ENCODE results near the gene ADCY3.
A peak's percentile ranks its signal among the peaks of the same experiment; 100 is the strongest.

ADCY3 gene

DNA sequence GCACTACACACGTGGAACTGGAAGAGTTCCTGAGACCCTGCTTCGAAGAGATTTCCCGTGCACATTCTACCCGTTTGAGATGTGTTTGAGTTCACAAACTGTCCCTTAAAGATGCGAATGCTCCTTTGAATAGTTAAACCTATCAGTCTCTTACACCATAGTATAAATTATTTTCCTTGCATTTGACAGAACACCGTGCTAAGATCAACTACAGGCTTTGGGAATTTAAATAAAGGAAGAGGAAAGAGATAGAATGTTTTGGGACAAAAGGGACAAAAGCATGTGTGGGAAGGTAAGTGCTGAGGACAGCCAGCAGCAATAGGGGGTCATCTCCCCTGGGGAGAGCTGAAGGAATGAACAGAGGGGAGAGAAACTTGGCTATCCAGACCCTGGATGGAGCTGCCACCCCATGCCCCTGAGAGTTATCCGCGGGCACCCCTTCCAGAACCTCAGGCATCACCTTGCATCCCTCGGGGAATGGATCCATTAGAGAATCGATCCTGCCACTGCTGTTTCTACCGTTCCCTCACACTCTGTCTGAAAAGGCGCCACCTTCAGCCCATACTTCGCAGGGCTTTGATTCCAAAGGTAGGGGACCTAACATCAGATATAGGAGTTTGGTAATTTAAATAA, 888 bp upstream of the ADCY3 start:
- TF ChIP-seq, protein P1, sequence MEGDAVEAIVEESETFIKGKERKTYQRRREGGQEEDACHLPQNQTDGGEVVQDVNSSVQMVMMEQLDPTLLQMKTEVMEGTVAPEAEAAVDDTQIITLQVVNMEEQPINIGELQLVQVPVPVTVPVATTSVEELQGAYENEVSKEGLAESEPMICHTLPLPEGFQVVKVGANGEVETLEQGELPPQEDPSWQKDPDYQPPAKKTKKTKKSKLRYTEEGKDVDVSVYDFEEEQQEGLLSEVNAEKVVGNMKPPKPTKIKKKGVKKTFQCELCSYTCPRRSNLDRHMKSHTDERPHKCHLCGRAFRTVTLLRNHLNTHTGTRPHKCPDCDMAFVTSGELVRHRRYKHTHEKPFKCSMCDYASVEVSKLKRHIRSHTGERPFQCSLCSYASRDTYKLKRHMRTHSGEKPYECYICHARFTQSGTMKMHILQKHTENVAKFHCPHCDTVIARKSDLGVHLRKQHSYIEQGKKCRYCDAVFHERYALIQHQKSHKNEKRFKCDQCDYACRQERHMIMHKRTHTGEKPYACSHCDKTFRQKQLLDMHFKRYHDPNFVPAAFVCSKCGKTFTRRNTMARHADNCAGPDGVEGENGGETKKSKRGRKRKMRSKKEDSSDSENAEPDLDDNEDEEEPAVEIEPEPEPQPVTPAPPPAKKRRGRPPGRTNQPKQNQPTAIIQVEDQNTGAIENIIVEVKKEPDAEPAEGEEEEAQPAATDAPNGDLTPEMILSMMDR (IDR thresholded peaks at IDR 0.05; ENCODE audit: low read depth, low read length) = no peak
- peak overlapping the region; percentile 62 for H3K4me3 ChIP-seq (ENCODE audit: low read depth, low read length)

DNA sequence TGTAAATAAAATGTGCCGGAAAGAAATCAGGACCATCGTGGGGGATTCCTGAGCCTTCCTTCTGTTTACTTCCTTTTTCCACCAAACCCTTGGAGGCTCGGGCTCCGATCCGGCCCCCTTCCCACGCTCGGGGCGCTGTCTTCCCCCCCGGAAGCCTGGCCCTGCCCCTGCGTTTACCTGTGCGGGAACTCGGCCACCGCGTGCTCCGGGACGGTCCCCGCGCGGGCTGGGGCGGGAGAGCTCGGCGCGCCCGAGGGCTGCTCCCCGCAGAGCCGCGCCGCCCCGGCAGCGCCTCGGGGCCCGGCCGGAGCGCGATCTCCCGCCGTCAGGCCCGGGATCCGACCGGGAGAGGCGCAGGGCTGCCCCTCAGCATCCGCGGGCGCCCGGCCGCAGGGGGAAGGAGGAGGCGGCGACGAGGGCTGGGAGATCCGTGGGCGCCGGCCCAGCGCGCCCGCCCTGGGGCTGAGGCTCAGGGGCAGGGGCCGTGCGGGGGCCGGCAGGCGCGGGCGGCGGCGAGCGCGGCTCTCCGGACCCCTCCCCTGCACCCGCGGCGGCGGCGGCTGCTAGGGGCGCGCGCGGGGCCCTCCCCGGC, 435 bp downstream of the ADCY3 start:
- peak overlapping the region; percentile 67 for H3K4me3 ChIP-seq (ENCODE audit: low read depth, low read length)
- TF ChIP-seq, protein P1 (IDR thresholded peaks at IDR 0.05; ENCODE audit: low read depth, low read length) = no peak

DNA sequence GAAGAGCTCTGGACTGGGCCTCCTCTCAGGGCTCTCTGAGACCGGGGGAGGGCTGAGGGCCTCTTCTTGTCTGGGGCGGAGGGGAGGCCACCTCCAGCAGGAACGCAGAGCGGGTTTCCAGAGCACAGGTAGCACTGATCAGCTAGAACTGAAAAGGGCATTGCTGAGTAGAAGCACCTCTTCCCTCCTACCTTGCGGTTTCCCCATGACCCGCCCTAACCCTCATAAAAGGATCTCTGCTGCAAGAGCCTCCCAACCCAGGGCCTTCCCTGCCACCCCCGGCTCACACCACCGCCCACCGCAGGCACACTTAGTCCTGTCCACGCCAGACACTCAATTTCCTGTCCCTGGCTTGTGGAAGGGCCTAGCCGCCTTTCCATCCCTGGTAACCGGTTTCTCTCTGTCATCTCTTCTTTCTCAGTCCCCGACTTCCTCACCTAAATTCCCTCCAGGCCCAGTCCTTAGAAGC, 966 bp downstream of the ADCY3 start:
- TF ChIP-seq, protein P1 (IDR thresholded peaks at IDR 0.05; ENCODE audit: low read depth, low read length) = no peak
- H3K4me3 ChIP-seq (ENCODE audit: low read depth, low read length) = peak overlapping the region; percentile 67

DNA sequence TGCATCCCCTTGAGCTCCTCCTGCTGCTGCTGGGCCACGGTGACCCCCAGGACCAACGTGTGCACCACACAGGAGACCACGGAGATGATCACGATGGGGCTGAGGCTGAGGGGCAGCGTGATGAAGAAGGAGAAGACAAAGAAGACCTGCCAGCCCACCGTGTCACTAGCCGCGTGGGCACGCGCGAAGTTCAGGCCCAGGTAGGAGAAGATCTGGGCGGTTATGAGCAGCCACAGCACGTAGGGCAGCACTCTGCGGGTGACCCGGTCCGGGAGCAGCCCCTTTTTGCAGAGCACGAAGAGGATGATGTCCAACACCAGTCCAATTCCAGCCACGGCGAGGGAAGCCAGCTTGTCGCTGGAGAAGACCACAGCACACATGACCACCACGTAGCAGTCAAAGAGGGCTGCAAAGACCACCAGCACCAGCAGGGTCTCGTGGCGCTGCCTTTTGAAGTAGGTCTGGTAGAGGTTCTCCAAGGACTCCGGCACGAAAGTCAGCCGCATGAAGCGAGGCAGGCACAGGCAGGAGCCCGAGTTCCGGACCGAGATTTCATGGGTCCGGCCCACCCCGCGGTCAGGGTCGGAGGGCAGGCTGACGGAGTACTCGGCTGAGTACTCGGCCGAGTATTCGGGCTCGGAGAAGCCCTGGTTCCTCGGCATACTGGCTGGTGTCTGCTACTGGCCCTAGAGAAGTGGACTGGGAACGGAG, 1.6 kb downstream of the ADCY3 start:
- peak overlapping the region; percentile 67 for H3K4me3 ChIP-seq (ENCODE audit: low read depth, low read length)
- TF ChIP-seq, protein P1 (IDR thresholded peaks at IDR 0.05; ENCODE audit: low read depth, low read length) = no peak

DNA sequence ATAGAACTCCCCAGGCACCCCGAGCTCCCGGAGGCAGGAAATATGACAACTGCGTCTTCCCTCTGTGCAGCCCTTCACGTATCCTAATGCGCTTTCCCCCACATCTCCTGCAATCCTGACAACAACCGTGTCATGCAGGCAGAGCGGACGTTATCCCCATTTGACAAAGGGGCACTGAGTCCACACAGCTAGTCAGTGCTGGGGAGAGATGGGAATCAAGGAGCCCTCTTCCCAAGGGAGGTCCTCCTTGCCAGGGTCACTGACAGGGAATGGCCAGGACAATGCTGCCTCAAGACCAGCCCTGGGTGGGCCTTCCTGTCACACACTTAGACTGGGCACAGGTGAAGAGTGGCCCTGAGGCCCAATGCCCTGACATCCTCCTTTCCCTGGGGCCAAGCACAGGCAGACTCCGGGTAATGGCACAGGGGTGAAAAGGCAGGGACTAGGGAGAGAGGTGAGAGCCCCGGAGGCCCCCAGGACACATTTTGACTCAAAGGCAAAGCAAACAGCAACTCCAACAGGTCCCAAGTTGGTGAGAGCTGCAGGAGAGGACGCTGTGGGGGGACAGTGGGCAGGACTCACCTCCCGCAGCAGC, 2.2 kb downstream of the ADCY3 start:
- H3K4me3 ChIP-seq (ENCODE audit: low read depth, low read length) = no peak overlapping the region
- TF ChIP-seq, protein P1 (IDR thresholded peaks at IDR 0.05; ENCODE audit: low read depth, low read length) = no peak

DNA sequence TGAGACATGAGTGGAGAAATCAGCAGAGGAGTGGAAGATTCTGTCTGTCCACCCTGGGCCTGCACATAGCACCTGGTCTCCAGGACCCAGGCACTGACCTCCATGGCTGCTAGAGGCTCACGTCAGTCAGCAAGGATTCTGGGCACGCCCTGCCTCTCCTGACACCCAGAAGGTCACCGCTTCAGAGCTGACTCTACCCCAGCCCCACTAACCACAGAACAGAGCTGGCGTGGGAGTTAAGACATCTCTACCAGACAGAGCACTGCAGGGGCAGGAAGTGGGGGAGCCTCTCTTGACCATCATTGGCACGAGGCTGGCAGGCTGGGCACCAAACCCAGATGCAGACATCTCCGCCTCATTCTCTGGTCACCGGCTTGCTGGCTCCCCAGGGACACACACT, 3.0 kb downstream of the ADCY3 start:
- no peak overlapping the region for H3K4me3 ChIP-seq (ENCODE audit: low read depth, low read length)
- TF ChIP-seq, protein P1 (IDR thresholded peaks at IDR 0.05; ENCODE audit: low read depth, low read length) = no peak
